ENCODE results near the gene KRT80.

KRT80 gene

DNA sequence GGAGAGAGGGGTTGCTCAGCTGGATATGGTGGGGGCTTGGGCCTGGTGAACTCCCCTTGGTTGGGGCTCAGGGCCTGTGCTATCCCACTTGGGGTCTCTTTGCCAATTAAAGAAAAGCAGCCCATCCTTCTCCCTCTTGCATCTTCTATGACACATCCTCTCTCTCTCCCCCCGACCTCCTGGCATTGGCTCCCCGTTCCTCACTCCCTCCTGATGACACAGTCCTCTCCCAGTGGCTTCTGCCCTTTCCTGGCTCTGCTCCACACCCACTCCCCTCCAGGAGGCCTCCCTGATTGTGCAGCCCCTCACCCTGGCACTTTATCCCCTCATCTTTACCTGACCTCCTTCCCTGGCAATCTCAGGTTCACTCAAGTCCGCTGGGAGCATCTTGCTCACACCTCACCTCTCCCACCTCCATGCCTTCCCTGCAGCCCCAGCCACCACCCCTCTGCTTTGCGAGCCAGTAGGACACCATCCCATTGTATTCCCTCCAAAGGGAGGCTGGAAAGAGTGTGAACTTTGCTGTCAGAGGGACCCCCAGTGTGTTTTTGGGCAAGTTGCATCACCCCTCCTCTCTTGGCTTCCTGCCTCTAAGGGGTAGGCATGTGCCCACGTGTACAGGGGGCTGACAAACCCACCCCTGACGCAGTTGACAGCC, 10.7 kb downstream of the KRT80 start:
- no peak overlapping the region for H3K4me3 ChIP-seq (ENCODE audit: control insufficient read depth, low read depth, low read length)

DNA sequence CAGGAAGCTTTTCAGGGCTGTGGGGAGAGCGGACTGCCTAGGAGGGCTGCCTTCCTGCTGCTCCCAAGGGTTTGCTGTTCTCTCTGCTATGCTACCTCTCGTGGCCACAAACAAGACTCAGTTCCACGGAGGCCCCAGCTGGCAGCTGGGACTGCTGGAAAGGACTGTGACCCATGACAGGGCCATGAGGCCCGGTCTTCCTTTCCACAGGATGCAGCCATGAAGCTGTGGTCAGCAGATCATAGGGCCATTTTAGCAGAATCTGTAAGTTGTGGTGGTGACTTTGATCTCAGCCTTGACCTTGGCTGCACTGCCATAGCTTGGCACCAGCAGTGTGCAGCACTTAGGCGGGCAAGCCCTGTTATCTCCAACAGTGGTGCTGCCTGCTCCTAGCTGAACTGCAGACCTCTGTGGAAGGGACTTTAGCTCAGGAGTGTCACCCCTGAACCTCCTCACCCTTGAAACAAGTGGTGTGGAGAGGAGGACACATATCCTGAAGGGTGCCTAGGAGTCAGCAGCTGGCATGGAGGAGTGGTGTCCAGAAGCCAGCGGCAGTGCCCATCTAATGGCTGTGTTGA, 12.3 kb downstream of the KRT80 start:
- TF ChIP-seq, protein P1, sequence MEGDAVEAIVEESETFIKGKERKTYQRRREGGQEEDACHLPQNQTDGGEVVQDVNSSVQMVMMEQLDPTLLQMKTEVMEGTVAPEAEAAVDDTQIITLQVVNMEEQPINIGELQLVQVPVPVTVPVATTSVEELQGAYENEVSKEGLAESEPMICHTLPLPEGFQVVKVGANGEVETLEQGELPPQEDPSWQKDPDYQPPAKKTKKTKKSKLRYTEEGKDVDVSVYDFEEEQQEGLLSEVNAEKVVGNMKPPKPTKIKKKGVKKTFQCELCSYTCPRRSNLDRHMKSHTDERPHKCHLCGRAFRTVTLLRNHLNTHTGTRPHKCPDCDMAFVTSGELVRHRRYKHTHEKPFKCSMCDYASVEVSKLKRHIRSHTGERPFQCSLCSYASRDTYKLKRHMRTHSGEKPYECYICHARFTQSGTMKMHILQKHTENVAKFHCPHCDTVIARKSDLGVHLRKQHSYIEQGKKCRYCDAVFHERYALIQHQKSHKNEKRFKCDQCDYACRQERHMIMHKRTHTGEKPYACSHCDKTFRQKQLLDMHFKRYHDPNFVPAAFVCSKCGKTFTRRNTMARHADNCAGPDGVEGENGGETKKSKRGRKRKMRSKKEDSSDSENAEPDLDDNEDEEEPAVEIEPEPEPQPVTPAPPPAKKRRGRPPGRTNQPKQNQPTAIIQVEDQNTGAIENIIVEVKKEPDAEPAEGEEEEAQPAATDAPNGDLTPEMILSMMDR (conservative IDR thresholded peaks at IDR 0.05; ENCODE audit: control insufficient read depth, insufficient read depth, low read depth, low read length), result no peak
- no peak overlapping the region for H3K4me3 ChIP-seq (ENCODE audit: control insufficient read depth, low read depth, low read length)

More for the DNA sequence above, 10.7 kb downstream of the KRT80 start:
- no peak for DNase-seq (ENCODE audit: low read depth)
- TF ChIP-seq, protein P1 (conservative IDR thresholded peaks at IDR 0.05; ENCODE audit: control insufficient read depth, insufficient read depth, low read depth, low read length), result no peak

DNA sequence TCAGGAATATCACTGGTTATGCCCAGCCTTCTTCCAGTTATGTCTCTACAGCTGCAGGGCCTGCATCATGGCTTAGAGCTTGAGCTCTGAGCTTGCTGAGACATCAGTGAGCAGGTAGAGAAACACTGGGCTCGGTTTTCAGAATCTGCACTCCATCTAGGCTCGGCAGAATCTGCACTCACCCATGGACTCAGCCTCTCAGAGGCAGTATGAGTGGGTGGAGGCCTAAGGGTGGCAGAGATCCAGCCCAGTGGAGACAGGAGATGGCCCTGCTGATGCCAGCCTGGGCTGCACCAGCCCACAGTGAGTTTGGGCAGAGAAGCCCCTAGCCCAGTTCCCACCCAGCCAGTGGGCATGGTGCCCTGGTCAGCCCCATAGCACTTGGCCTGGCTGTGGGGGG, 12.8 kb downstream of the KRT80 start:
- DNase-seq (ENCODE audit: low read depth), result no peak
- H3K4me3 ChIP-seq (ENCODE audit: control insufficient read depth, low read depth, low read length), result no peak overlapping the region
- TF ChIP-seq, protein P1 (conservative IDR thresholded peaks at IDR 0.05; ENCODE audit: control insufficient read depth, insufficient read depth, low read depth, low read length), result no peak

More for the DNA sequence above, 12.3 kb downstream of the KRT80 start:
- DNase-seq (ENCODE audit: low read depth), result no peak

DNA sequence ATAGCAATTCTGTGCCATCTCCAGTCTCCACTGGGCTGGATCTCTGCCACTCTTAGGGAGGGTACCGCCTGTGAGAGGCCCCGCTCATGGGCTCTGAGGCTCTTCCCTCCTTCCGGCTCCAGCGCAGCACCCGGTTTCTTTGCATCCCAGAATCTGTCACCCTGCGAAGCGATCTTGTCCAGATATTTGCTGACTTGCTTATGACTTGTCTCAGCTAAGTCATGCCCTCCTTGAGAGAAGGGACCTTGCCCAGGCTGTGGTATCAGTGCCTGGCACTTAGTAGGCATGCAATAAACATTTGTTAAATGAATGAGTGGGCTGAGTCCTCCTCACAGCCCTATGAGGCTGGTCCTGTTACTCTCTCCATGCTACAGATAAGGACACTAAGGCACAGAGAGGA, 13.4 kb downstream of the KRT80 start:
- TF ChIP-seq, protein P1 (conservative IDR thresholded peaks at IDR 0.05; ENCODE audit: control insufficient read depth, insufficient read depth, low read depth, low read length), result no peak
- H3K4me3 ChIP-seq (ENCODE audit: control insufficient read depth, low read depth, low read length), result no peak overlapping the region
- DNase-seq (ENCODE audit: low read depth), result no peak

DNA sequence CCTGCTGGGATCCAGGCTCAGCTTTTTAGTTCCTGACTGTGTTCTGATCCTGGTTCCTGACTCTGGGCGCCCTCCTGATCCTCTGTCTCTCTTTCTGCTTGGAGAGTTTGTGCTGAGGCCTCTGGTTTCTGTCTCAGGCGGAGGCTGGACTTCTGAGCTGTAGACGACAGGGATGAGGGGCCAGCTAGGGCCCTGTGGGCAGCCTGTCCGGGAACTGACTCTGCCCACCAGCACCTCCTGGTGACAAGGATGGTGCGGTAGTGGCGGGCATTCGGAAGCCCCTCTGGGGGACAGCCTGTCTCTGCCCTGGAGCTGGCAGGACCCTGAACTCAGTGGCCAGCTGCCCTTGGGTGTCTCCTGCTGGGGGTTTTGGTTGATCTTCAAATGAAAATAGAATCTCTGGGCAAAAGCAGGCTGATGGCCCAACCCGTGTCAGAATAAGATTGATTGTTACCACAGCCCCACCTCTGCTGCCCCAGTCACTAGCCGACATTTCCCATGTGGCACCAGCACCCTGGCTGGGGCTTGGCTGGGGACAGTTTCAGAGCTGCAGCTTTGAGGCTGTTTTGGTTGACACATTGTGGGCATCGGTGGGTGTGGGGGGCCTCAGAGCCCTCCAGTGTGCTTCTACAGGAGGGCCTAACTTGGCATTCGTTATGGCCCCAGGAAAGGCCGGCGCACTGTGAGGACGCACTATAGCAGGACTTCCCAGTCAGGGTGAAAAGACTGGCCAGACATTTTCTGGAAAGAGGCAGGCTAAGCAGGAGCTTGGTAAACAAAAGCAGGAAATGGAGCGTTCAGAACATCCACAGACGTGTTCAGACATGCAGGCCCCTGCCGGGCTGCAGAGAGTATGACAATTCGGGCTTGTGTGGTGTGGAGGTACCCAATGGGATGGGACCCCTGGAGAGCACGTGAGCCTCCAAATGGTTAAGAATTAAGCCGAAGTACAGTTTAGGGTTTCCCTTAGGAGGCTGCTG, 16.2 kb downstream of the KRT80 start:
- TF ChIP-seq, protein P1 (conservative IDR thresholded peaks at IDR 0.05; ENCODE audit: control insufficient read depth, insufficient read depth, low read depth, low read length), result no peak
- no peak overlapping the region for H3K4me3 ChIP-seq (ENCODE audit: control insufficient read depth, low read depth, low read length)
- no peak for DNase-seq (ENCODE audit: low read depth)

DNA sequence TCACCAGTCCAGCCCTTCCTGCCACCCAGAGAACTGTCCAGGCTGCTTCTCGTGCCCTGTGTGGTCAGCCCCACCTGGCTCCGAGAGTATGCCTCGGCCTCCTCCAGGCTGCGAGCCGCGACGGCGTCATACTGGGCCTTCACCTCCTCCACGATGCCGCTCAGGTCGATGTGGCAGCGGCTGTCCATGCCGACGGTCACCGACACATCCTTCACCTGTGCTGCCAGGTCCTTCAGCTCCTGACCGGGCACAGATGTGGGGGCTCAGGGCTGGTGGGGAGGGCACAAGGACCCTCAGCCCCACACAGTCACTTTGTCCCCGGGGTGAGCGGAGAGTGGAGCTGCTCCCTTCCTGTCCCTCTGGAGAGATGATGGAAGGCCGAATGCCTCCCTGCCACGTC, 18.3 kb downstream of the KRT80 start:
- DNase-seq (ENCODE audit: low read depth), result no peak
- H3K4me3 ChIP-seq (ENCODE audit: control insufficient read depth, low read depth, low read length), result no peak overlapping the region
- TF ChIP-seq, protein P1 (conservative IDR thresholded peaks at IDR 0.05; ENCODE audit: control insufficient read depth, insufficient read depth, low read depth, low read length), result no peak
